Transverse colon (tissue), 4 donors: ENCODE data around the gene PLD5. TPM values are rescaled to one million over a fixed set of nuclear protein-coding genes. Genes with fewer than 3 reads are reported as not detected.
"Not testable (repeated sequence)": the region's sequence is repeated elsewhere in the genome, so short reads cannot be mapped to it uniquely, and the experiment has no call there.

Source experiments
- DNase-seq: peaks from one replicate; pipeline ENCODE4 v3.0.0-alpha.2; 2019
- H3K27ac ChIP-seq, 4 donors: fragments of 200-600 bp; sonication (generic); 2 replicates each; pipeline ENCODE4 v1.5.1; 2016 to 2018; ENCODE audit warnings: inconsistent platforms in 4 of 4
- H3K27me3 ChIP-seq: fragments of 200-600 bp; sonication (generic); 2 replicates; pipeline ENCODE4 v1.5.1; 2017; ENCODE audit warnings: inconsistent platforms
- H3K36me3 ChIP-seq, 4 donors: fragments of 200-600 bp; sonication (generic); 2 replicates each; pipeline ENCODE4 v1.5.1; 2017 to 2019; ENCODE audit warnings: inconsistent platforms in 4 of 4
- H3K4me1 ChIP-seq, 4 donors: fragments of 200-600 bp; sonication (generic); 2 replicates each; pipeline ENCODE4 v1.5.1; 2017 to 2020; ENCODE audit warnings: inconsistent platforms in 4 of 4
- H3K4me3 ChIP-seq, 4 donors: fragments of 200-600 bp; sonication (generic); 1 replicate in 1 of 4; 2 replicates in 3 of 4; pipeline versions ENCODE4 v1.5.1 to v1.6.1; 2017 to 2019; ENCODE audit warnings: inconsistent platforms in 4 of 4
- H3K9me3 ChIP-seq, 2 donors: fragments of 200-600 bp; sonication (generic); 2 replicates each; pipeline ENCODE4 v1.5.1; 2017 to 2019; ENCODE audit warnings: inconsistent platforms in 2 of 2
- CTCF ChIP-seq, 5 experiments: fragments of 200-600 bp in 3 of 5; fragments of 450-650 bp in 2 of 5; sonication (generic) in 3 of 5; IDR thresholded peaks; 1 replicate in 2 of 5; 2 replicates in 3 of 5; pipeline ENCODE4 v1.5.1; 2016 to 2017; ENCODE audit warnings: antibody characterized with exemption in 5 of 5, inconsistent platforms in 3 of 5, mild to moderate bottlenecking in 2 of 5, moderate library complexity in 1 of 5
- EP300 ChIP-seq: sonication (generic); formaldehyde crosslinking; IDR thresholded peaks from one replicate; pipeline ENCODE4 v1.6.1; 2017; ENCODE audit warnings: antibody characterized with exemption, low read depth
- POLR2A ChIP-seq: fragments of 450-650 bp; IDR thresholded peaks from one replicate; pipeline ENCODE4 v1.6.1; 2016; ENCODE audit warnings: antibody characterized with exemption, mild to moderate bottlenecking, moderate library complexity
- POLR2AphosphoS5 ChIP-seq, 3 donors: sonication (generic); formaldehyde crosslinking; IDR thresholded peaks; one replicate each; pipeline ENCODE4 v1.6.1; 2016; ENCODE audit warnings: antibody characterized with exemption in 3 of 3
- WGBS, 2 donors: methylation state at CpG; one replicate each; pipeline ENCODE4 v1.1.5; 2018; ENCODE audit warnings: low coverage in 1 of 2; 5-methylcytosine and 5-hydroxymethylcytosine counted together
- in situ Hi-C, 4 donors: fragments of 200-750 bp; cut with MboI; loops; one replicate each; pipeline versions ENCODE4 v1.15.0 to v1.15.1; 2017; ENCODE audit warnings: low sequenced_read_pairs in 3 of 4, low pct_ligation_motif_present in 1 of 4, low pct_unique_long_range_greater_than_20kb in 1 of 4
- intact Hi-C: fragments of 100-400 bp; cut with DNase I; formaldehyde crosslinking; loops from one replicate; pipeline ENCODE4 v1.15.1; 2023; ENCODE audit warnings: low total_unique reads
- total RNA-seq, 4 donors: library from RNA; depleted of rRNA; stranded (reverse); fragments of >200 nt; gene quantifications; one replicate each; pipeline ENCODE4 v1.1.0, GENCODE V29; 2016

Gene PLD5
- total RNA-seq, 4 donors from 2014 or later: 0.16 TPM; not detected in 3

GRCh38 chr1:242288067-242288466 lies 236.4 kb downstream of the PLD5 start:
- intact Hi-C loops, in situ Hi-C loops, H3K27me3 ChIP-seq, H3K9me3 ChIP-seq, H3K4me1 ChIP-seq, H3K4me3 ChIP-seq, DNase-seq, H3K27ac ChIP-seq, H3K36me3 ChIP-seq: not testable (repeated sequence)
- 60 to 80% methylated on average over 3 of the region's 3 CpGs for WGBS, 2 donors

DNA sequence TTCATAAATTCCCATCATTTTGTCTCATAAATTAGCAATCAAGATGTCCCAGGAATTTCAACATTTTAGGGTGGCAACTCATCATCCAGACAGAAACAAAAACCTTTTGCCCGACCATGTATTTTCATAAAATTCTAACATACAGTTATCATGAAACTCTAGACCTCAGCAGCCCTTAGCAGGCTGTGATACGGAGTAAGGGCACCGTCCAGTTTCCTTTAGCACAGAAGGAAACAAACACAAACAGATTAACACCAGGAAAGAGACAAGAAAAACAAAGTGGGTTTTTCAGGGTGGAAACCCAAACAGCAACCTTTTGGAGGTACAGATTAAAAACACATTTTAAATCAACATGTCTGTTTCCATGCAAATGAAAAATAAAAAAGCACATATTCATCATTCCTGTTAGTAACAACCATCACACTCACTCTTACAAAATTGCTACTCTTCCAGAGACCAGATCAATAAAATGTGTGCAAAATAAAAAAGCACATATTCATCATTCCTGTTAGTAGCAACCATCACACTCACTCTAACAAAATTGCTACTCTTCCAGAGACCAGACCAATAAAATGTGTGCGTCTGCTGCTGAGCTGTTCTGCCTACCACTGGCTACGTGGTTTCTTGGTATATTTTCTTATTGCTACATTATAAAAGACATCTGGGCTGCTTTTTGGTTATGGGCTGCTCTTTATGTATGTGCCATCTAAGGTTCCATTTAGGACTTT lies 241.6 kb downstream of the PLD5 start:
- H3K27me3 ChIP-seq, H3K4me1 ChIP-seq, intact Hi-C loops, H3K9me3 ChIP-seq, H3K36me3 ChIP-seq, H3K4me3 ChIP-seq, H3K27ac ChIP-seq, in situ Hi-C loops, DNase-seq: not testable (repeated sequence)
- 48 to 60% methylated on average over 3 to 5 of the region's 5 CpGs for WGBS, 2 donors

DNA sequence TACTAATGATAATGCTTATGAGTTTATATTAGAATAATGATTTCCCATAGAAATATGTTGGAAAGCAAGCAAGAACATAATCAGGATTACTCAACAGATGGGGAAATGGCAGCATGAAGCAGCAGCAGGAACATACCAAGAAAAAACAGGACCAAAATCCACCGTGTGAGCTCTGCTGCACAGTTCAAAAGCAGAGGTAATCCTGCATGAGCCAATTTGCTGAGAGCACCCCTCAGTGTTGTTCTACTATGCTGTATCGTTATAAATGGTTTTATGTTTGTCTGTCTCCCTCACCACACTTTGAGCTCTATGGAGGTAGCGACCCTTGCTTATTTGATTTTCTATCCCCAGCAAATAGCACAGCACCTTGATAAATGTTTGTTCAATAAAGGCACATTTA lies 246.1 kb downstream of the PLD5 start:
- intact Hi-C loops, H3K4me1 ChIP-seq, H3K27ac ChIP-seq, in situ Hi-C loops, H3K27me3 ChIP-seq, DNase-seq, H3K36me3 ChIP-seq, H3K4me3 ChIP-seq, H3K9me3 ChIP-seq: not testable (repeated sequence)
- WGBS, 2 donors: 60 to 64% methylated on average over 3 of the region's 3 CpGs

- intact Hi-C loops, H3K36me3 ChIP-seq, H3K4me3 ChIP-seq, in situ Hi-C loops, H3K27me3 ChIP-seq, H3K9me3 ChIP-seq, DNase-seq, H3K27ac ChIP-seq, H3K4me1 ChIP-seq: not testable (repeated sequence)
- 74% methylated on average over 6 of the region's 6 CpGs; no CpG with 5 or more reads in 1 of the 2 donors for WGBS, 2 donors
Observed at GRCh38 chr1:242276769-242277168, 247.7 kb downstream of the PLD5 start.

DNA sequence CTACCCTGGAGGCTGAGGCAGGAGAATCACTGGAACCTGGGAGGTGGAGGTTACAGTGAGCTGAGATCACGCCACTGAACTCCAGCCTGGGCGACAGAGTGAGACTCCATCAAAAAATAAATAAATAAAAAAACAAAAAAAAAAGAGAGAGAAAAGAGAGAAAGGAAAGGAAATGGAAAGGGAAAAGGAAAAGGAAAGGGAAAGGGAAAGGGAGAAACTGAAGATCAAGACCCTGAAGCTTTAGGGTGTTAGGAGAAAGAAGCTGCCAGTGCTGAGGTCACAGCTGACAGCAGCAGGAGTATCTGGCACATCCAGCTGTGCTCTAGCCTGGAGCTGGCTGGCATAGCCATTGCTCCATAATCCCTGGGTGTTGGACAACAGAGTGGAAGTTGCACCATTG lies 257.5 kb downstream of the PLD5 start:
- H3K27ac ChIP-seq, DNase-seq, H3K9me3 ChIP-seq, H3K36me3 ChIP-seq, intact Hi-C loops, H3K4me1 ChIP-seq, in situ Hi-C loops, H3K4me3 ChIP-seq, H3K27me3 ChIP-seq: not testable (repeated sequence)
- WGBS, 2 donors: 88% methylated on average over 2 of the region's 2 CpGs; no CpG with 5 or more reads in 1 of the 2 donors

DNA sequence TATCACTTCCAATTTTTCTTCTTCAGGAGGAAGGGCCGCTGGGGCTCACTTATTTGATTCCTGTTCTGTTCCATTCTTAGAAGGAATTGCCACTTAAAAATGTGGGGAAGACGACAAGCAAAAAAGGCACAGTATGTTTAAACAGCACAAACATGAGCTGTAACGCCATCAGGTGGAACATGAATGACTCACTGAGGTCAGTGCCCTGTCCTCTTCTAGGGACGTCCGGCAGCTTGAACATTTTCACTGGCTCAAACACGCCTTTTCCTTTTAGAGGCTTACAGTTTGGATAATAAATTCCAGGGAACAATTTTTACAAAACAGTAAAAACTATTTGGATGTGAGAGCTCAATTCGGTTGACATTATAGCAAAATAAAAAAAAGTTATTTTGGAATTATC lies 260.1 kb downstream of the PLD5 start:
- in situ Hi-C loops, intact Hi-C loops, H3K27me3 ChIP-seq, H3K27ac ChIP-seq, H3K9me3 ChIP-seq, DNase-seq, H3K4me1 ChIP-seq, H3K4me3 ChIP-seq, H3K36me3 ChIP-seq: not testable (repeated sequence)
- WGBS, 2 donors: 52 to 68% methylated on average over 4 to 7 of the region's 7 CpGs

DNA sequence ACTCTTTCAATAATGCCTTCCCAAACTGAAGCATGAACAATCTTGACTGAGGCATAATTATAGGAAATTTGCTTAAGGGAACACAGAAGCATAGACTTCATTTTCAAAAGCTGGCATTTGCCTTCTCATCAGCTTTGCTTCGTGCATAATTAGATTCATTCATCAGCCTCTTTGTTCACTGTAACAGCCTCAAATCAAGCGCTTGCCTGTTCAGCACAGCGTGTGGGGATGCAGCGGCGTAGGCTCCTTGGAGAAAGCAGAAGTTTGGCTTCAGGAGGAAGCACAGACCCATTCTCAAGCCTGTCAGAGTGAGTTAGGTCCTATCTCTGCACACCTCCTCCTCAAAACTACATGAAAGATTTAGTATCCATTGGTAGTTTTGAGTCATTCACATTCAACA lies 279.2 kb downstream of the PLD5 start:
- in situ Hi-C loops (no loop called here), intact Hi-C loops (no loop called here)
- no peak for DNase-seq
- H3K4me3 ChIP-seq: no peak overlapping the region
- no peaks in the 10 kb centered on the region for H3K9me3 ChIP-seq
- no peaks in the 10 kb centered on the region for H3K36me3 ChIP-seq
- TF ChIP-seq POLR2AphosphoS5 (IDR thresholded peaks at IDR 0.05) (no peak), POLR2A (no peak), EP300 (no peak), CTCF (IDR thresholded peaks at IDR 0.05) (no peak)
- WGBS, 2 donors: 67 to 69% methylated on average over 4 to 5 of the region's 5 CpGs
- H3K27me3 ChIP-seq: no peaks in the 10 kb centered on the region
- no peak overlapping the region for H3K27ac ChIP-seq
- no peaks in the 10 kb centered on the region for H3K4me1 ChIP-seq
